ENCODE results near the gene PTPN22. TPM values are rescaled to one million over a fixed set of nuclear protein-coding genes. Genes with fewer than 3 reads are reported as not detected.

The PTPN22 gene
- total RNA-seq, 1 donor from 2014 or later: 2.3 TPM

GRCh38 chr1:113860891-113861290 is 10.6 kb downstream of the PTPN22 start:
- TF ChIP-seq CTCF (IDR thresholded peaks at IDR 0.05): no peak
- Histone ChIP-seq H3K4me3 (no peak overlapping the region), H3K4me1 (no peaks in the 10 kb centered on the region), H3K36me3 (no peaks in the 10 kb centered on the region), H3K27ac (no peak overlapping the region), H3K9me3 (no peaks in the 10 kb centered on the region), H3K27me3 (no peaks in the 10 kb centered on the region)
- no peak for DNase-seq (ENCODE audit: low spot score in 2 of 2)
- intact Hi-C loops (cut with DNase I): no loop called here

- Histone ChIP-seq H3K27ac (no peak overlapping the region), H3K4me3 (no peak overlapping the region), H3K9me3 (no peaks in the 10 kb centered on the region), H3K36me3 (no peaks in the 10 kb centered on the region), H3K27me3 (no peaks in the 10 kb centered on the region), H3K4me1 (no peaks in the 10 kb centered on the region)
- DNase-seq (ENCODE audit: low spot score in 2 of 2): no peak
- no peak for TF ChIP-seq CTCF (IDR thresholded peaks at IDR 0.05)
- intact Hi-C loops (cut with DNase I): no loop called here
These were observed 11.9 kb downstream of the PTPN22 start for GRCh38 chr1:113859478-113860175.

GRCh38 chr1:113858982-113859381 is 12.5 kb downstream of the PTPN22 start:
- Histone ChIP-seq H3K27me3 (no peaks in the 10 kb centered on the region), H3K4me1 (no peaks in the 10 kb centered on the region), H3K36me3 (no peaks in the 10 kb centered on the region), H3K9me3 (no peaks in the 10 kb centered on the region), H3K4me3 (no peak overlapping the region), H3K27ac (no peak overlapping the region)
- DNase-seq (ENCODE audit: low spot score in 2 of 2): no peak
- TF ChIP-seq CTCF (IDR thresholded peaks at IDR 0.05): no peak
- intact Hi-C loops (cut with DNase I): no loop called here

GRCh38 chr1:113858418-113858817 is 13.1 kb downstream of the PTPN22 start:
- Histone ChIP-seq H3K27me3 (no peaks in the 10 kb centered on the region), H3K4me1 (no peaks in the 10 kb centered on the region), H3K4me3 (no peak overlapping the region), H3K27ac (no peak overlapping the region), H3K9me3 (no peaks in the 10 kb centered on the region), H3K36me3 (no peaks in the 10 kb centered on the region)
- no peak for DNase-seq (ENCODE audit: low spot score in 2 of 2)
- TF ChIP-seq CTCF (IDR thresholded peaks at IDR 0.05): no peak
- intact Hi-C loops (cut with DNase I): no loop called here

- Histone ChIP-seq H3K4me1 (no peaks in the 10 kb centered on the region), H3K36me3 (no peaks in the 10 kb centered on the region), H3K9me3 (no peaks in the 10 kb centered on the region), H3K27me3 (no peaks in the 10 kb centered on the region), H3K4me3 (no peak overlapping the region), H3K27ac (no peak overlapping the region)
- DNase-seq (ENCODE audit: low spot score in 2 of 2): no peak
- intact Hi-C loops (cut with DNase I): no loop called here
- TF ChIP-seq CTCF (IDR thresholded peaks at IDR 0.05): no peak
These were observed 13.7 kb downstream of the PTPN22 start for GRCh38 chr1:113857776-113858175.

GRCh38 chr1:113856401-113856790 is 15.1 kb downstream of the PTPN22 start:
- Histone ChIP-seq H3K27me3 (no peaks in the 10 kb centered on the region), H3K27ac (no peak overlapping the region), H3K9me3 (no peaks in the 10 kb centered on the region), H3K4me1 (no peaks in the 10 kb centered on the region), H3K4me3 (no peak overlapping the region), H3K36me3 (no peaks in the 10 kb centered on the region)
- no peak for TF ChIP-seq CTCF (IDR thresholded peaks at IDR 0.05)
- intact Hi-C loops (cut with DNase I): no loop called here
- no peak for DNase-seq (ENCODE audit: low spot score in 2 of 2)
